Mammary epithelial cell (primary cell): ENCODE data around the gene OR6B3.

Experiments
- EZH2 ChIP-seq: IDR thresholded peaks from 2 replicates; pipeline ENCODE4 v1.6.1; 2012; ENCODE audit warnings: low read length, inconsistent platforms, borderline replicate concordance
- TF ChIP-seq, protein P1 (sequence below), 2 donors: IDR thresholded peaks in 1 of 2; conservative IDR thresholded peaks in 1 of 2; 2 replicates each; pipeline ENCODE4 v1.5.1; 2011 to 2012; ENCODE audit warnings: inconsistent platforms in 2 of 2, low read length in 2 of 2, mild to moderate bottlenecking in 2 of 2, control low read depth in 1 of 2, low read depth in 1 of 2; ENCODE audit not compliant: insufficient read depth in 1 of 2; ENCODE audit errors: extremely low read depth in 1 of 2

DNA sequence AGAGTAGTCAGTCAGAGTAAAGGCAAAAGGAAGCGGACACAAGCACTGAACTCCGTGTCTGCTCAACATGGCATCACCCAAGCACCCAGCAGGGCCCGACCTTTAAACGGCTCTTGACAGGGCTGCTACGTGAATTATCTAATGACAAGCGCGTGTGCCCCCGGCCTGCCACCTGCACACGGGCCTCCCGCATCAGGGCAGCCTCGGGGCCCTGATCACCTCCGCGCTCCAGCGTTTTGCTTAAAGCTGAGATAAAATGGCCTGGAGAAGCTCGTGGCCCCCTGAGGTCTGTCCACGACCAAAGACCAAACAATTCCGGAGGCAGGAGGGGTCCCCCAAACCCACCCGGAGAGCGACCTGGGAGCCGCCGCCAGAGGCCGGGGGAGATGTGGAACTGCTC lies 28.6 kb downstream of the OR6B3 start:
- TF ChIP-seq, protein P1, sequence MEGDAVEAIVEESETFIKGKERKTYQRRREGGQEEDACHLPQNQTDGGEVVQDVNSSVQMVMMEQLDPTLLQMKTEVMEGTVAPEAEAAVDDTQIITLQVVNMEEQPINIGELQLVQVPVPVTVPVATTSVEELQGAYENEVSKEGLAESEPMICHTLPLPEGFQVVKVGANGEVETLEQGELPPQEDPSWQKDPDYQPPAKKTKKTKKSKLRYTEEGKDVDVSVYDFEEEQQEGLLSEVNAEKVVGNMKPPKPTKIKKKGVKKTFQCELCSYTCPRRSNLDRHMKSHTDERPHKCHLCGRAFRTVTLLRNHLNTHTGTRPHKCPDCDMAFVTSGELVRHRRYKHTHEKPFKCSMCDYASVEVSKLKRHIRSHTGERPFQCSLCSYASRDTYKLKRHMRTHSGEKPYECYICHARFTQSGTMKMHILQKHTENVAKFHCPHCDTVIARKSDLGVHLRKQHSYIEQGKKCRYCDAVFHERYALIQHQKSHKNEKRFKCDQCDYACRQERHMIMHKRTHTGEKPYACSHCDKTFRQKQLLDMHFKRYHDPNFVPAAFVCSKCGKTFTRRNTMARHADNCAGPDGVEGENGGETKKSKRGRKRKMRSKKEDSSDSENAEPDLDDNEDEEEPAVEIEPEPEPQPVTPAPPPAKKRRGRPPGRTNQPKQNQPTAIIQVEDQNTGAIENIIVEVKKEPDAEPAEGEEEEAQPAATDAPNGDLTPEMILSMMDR (conservative IDR thresholded peaks at IDR 0.05 in 1 of 2, IDR thresholded peaks at IDR 0.05 in 1 of 2; ENCODE audit: extremely low read depth in 1 of 2, insufficient read depth in 1 of 2, low read depth in 1 of 2, low read length in 2 of 2): no peak
- no peak for TF ChIP-seq EZH2
